Thyroid gland (tissue), 4 donors: ENCODE results near the gene PRPF6.

Experiments used
- CTCF ChIP-seq, 6 experiments: fragments of 200-600 bp in 3 of 6; fragments of 450-650 bp in 3 of 6; sonication (generic) in 3 of 6; IDR thresholded peaks; one replicate each; pipeline ENCODE4 v1.5.1; 2016 to 2019; ENCODE audit warnings: antibody characterized with exemption in 6 of 6, mild to moderate bottlenecking in 2 of 6, inconsistent platforms in 1 of 6, moderate library complexity in 1 of 6
- POLR2A ChIP-seq, 2 donors: fragments of 450-650 bp; IDR thresholded peaks; one replicate each; pipeline ENCODE4 v1.6.1; 2017; ENCODE audit warnings: antibody characterized with exemption in 2 of 2, mild to moderate bottlenecking in 2 of 2, moderate library complexity in 1 of 2

- TF ChIP-seq CTCF (IDR thresholded peaks at IDR 0.05) (no peak), POLR2A (IDR thresholded peaks at IDR 0.05) (no peak)
Measured at GRCh38 chr20:64030371-64031134, 49.6 kb downstream of the PRPF6 start.
